ENCODE results near the gene TGFB3.

DNA sequence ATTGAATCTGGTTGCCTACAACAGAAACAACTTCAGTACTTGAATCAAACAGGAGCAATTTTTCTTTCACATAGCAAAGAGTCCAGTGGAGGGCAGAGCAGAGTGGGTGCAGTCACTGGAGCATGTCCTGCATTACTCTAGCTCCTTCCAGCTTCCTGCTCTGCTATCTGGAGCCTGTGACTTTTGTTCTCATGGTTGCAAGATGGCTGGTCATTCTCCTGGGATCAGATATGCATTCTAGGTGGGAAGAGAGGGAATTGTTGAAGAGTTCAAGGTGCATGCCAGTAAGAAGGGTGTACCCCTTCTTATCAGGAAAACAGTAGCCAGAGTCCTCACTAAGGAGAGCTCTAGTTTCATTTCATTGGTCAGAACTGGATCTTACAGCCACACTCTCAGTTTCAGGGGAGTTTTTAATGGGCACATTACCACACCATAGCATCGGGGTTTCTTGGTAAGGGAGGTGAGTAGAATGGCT, 11.8 kb upstream of the TGFB3 start:
- TF ChIP-seq POLR2A (IDR thresholded peaks at IDR 0.05) = no peak
- TF ChIP-seq, protein P1, sequence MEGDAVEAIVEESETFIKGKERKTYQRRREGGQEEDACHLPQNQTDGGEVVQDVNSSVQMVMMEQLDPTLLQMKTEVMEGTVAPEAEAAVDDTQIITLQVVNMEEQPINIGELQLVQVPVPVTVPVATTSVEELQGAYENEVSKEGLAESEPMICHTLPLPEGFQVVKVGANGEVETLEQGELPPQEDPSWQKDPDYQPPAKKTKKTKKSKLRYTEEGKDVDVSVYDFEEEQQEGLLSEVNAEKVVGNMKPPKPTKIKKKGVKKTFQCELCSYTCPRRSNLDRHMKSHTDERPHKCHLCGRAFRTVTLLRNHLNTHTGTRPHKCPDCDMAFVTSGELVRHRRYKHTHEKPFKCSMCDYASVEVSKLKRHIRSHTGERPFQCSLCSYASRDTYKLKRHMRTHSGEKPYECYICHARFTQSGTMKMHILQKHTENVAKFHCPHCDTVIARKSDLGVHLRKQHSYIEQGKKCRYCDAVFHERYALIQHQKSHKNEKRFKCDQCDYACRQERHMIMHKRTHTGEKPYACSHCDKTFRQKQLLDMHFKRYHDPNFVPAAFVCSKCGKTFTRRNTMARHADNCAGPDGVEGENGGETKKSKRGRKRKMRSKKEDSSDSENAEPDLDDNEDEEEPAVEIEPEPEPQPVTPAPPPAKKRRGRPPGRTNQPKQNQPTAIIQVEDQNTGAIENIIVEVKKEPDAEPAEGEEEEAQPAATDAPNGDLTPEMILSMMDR (IDR thresholded peaks at IDR 0.05) = no peak
- no peak for TF ChIP-seq POLR2AphosphoS5 (IDR thresholded peaks at IDR 0.05)
